OCI-LY7 (cell line): ENCODE data around the gene ARPC1B. TPM values are rescaled to one million over a fixed set of nuclear protein-coding genes. Genes with fewer than 3 reads are reported as not detected.

Source experiments
- BruUV-seq: library from RNA; stranded (reverse); fragments of 400-500 nt; replicated peaks from 2 replicates; lab custom pipeline; 2021; lab: Mats Ljungman, UMichigan
- CTCF ChIA-PET: fragments of 300-600 bp; sonication (Branson Sonifier 250); formaldehyde crosslinking; loops from one replicate; lab custom pipeline; 2022; ENCODE audit warnings: antibody characterized with exemption; ENCODE audit not compliant: unreplicated experiment; lab: Charles Lee
- POLR2A ChIA-PET: fragments of 300-600 bp; sonication (Branson Sonifier 250); formaldehyde crosslinking; loops from one replicate; lab custom pipeline; 2022; ENCODE audit warnings: antibody characterized with exemption; lab: Charles Lee
- DNase-seq: peaks from one replicate; pipeline ENCODE4 v3.0.0-alpha.2; 2015; ENCODE audit warnings: low spot score
- H2AFZ ChIP-seq: fragments of 200-600 bp; sonication (generic), shearing (Covaris generic); 2 replicates; pipeline ENCODE4 v1.6.1; 2014; ENCODE audit warnings: mild to moderate bottlenecking, antibody characterized with exemption, low read length, moderate library complexity
- H3K27ac ChIP-seq: fragments of 200-600 bp; sonication (generic); 2 replicates; pipeline ENCODE4 v1.5.1; 2014; ENCODE audit warnings: mixed run types, low read depth, mild to moderate bottlenecking, moderate library complexity, low read length, inconsistent platforms; ENCODE audit not compliant: poor library complexity, severe bottlenecking
- H3K36me3 ChIP-seq: fragments of 200-600 bp; sonication (generic); 2 replicates; pipeline ENCODE4 v1.6.1; 2014; ENCODE audit warnings: mild to moderate bottlenecking, antibody characterized with exemption, low read length, moderate library complexity, mixed read lengths; ENCODE audit not compliant: insufficient read depth
- H3K4me1 ChIP-seq: fragments of 200-600 bp; sonication (generic); 2 replicates; pipeline ENCODE4 v1.5.1; 2014; ENCODE audit warnings: mild to moderate bottlenecking, low read length; ENCODE audit not compliant: insufficient read depth, poor library complexity, severe bottlenecking
- H3K4me2 ChIP-seq: fragments of 200-600 bp; sonication (generic); 2 replicates; pipeline ENCODE4 v1.6.1; 2014; ENCODE audit warnings: mild to moderate bottlenecking, low read length
- H3K4me3 ChIP-seq: fragments of 200-600 bp; sonication (generic); 2 replicates; pipeline ENCODE4 v1.5.1; 2014; ENCODE audit warnings: mild to moderate bottlenecking, low read depth, low read length; ENCODE audit not compliant: poor library complexity, severe bottlenecking
- H3K79me2 ChIP-seq: fragments of 200-600 bp; sonication (generic); 2 replicates; pipeline ENCODE4 v1.6.1; 2016; ENCODE audit warnings: low read depth, mild to moderate bottlenecking, low read length, moderate library complexity, mixed read lengths; ENCODE audit not compliant: insufficient read depth
- H3K9me2 ChIP-seq: fragments of 200-600 bp; sonication (generic); 2 replicates; pipeline ENCODE4 v1.6.1; 2016; ENCODE audit warnings: mild to moderate bottlenecking, low read length, mixed read lengths; ENCODE audit not compliant: insufficient read depth
- H3K9me3 ChIP-seq: fragments of 200-600 bp; sonication (generic); 2 replicates; pipeline ENCODE4 v1.6.1; 2014; ENCODE audit warnings: mild to moderate bottlenecking, mixed run types, low read length, mixed read lengths
- H4K20me1 ChIP-seq: fragments of 200-600 bp; sonication (generic); 2 replicates; pipeline ENCODE4 v1.6.1; 2014; ENCODE audit warnings: mild to moderate bottlenecking, antibody characterized with exemption, low read length, moderate library complexity, mixed read lengths; ENCODE audit not compliant: insufficient read depth
- CTCF ChIP-seq: fragments of 200-600 bp; sonication (generic); conservative IDR thresholded peaks from 2 replicates; pipeline ENCODE4 v1.5.1; 2014; ENCODE audit warnings: mild to moderate bottlenecking, antibody characterized with exemption, low read length, moderate library complexity, mixed read lengths
- EZH2phosphoT487 ChIP-seq: fragments of 200-600 bp; sonication (generic); IDR thresholded peaks from 2 replicates; pipeline ENCODE4 v1.6.1; 2018; ENCODE audit warnings: low read depth, borderline replicate concordance, mild to moderate bottlenecking, mixed run types, antibody characterized with exemption, low read length, moderate library complexity, mixed read lengths
- intact Hi-C: fragments of 100-400 bp; cut with micrococcal nuclease; formaldehyde crosslinking; loops from one replicate; pipeline ENCODE4 v1.10.0; 2022; ENCODE audit not compliant: unreplicated experiment
- total RNA-seq, 2 experiments: library from RNA; depleted of rRNA in 1 of 2; stranded (reverse); fragments of >200 nt in 1 of 2; shearing (Covaris generic) in 1 of 2; gene quantifications; 2 replicates each; pipeline ENCODE4 v1.2.3, GENCODE V29; 2014 to 2022

ARPC1B gene
- total RNA-seq, 2 experiments from 2014 or later: 169 to 191 TPM

- no peak overlapping the region for H3K4me2 ChIP-seq
- intact Hi-C loops: loop anchor here (1.0 kb wide), 1 partner anchor 22 kb away; no protein-coding TSS in a partner anchor
- TF ChIP-seq CTCF: peak; percentile 78
- TF ChIP-seq EZH2phosphoT487: no peak
- H3K79me2 ChIP-seq: no peaks in the 10 kb centered on the region
- no peaks in the 10 kb centered on the region for H3K9me2 ChIP-seq
- H3K36me3 ChIP-seq: peaks cover 66% of the 10 kb centered on the region
- no peaks in the 10 kb centered on the region for H4K20me1 ChIP-seq
- ChIA-PET CTCF (interaction anchor here (1.1 kb wide), 1 partner anchor 41 kb away, joined by 3 read pairs; no protein-coding TSS in a partner anchor), POLR2A (no interaction called here)
- H3K27ac ChIP-seq: no peak overlapping the region
- no peak overlapping the region for H3K4me3 ChIP-seq
- no peaks in the 10 kb centered on the region for H3K9me3 ChIP-seq
- DNase-seq: peak; percentile 55
- no peak overlapping the region for H2AFZ ChIP-seq
- BruUV-seq: no TSS peak
- no peaks in the 10 kb centered on the region for H3K4me1 ChIP-seq
Measured at GRCh38 chr7:99365318-99366141, 9.0 kb upstream of the ARPC1B start.

GRCh38 chr7:99366646-99367045, 7.9 kb upstream of the ARPC1B start:
- intact Hi-C loops: no loop called here
- H3K4me2 ChIP-seq: no peak overlapping the region
- no peaks in the 10 kb centered on the region for H3K9me2 ChIP-seq
- ChIA-PET POLR2A (no interaction called here), CTCF (no interaction called here)
- DNase-seq: no peak
- TF ChIP-seq CTCF: no peak
- TF ChIP-seq EZH2phosphoT487: no peak
- peaks cover 54% of the 10 kb centered on the region for H3K36me3 ChIP-seq
- no peaks in the 10 kb centered on the region for H3K9me3 ChIP-seq
- no TSS peak for BruUV-seq
- H3K27ac ChIP-seq: no peak overlapping the region
- no peaks in the 10 kb centered on the region for H3K79me2 ChIP-seq
- H2AFZ ChIP-seq: no peak overlapping the region
- H3K4me3 ChIP-seq: no peak overlapping the region
- H4K20me1 ChIP-seq: no peaks in the 10 kb centered on the region
- no peaks in the 10 kb centered on the region for H3K4me1 ChIP-seq
